ENCODE measurements around the gene POMT2.
A peak's percentile ranks its signal among the peaks of the same experiment; 100 is the strongest.

POMT2 gene

GRCh38 chr14:77248666-77249065, 72.0 kb downstream of the POMT2 start:
- Histone ChIP-seq H3K4me3 (ENCODE audit: low read depth, low read length) (no peak overlapping the region), H3K36me3 (replicated peaks) (no peaks in the 10 kb centered on the region), H3K27ac (no peak overlapping the region), H3K27me3 (replicated peaks) (no peaks in the 10 kb centered on the region)
- no peak for TF ChIP-seq CTCF (IDR thresholded peaks at IDR 0.05; ENCODE audit: low read depth, low read length, missing control alignments)
- DNase-seq: no peak
- in situ Hi-C loops (cut with HindIII; ENCODE audit: low pct_ligation_motif_present, low sequenced_read_pairs): no loop called here

- H3K36me3 ChIP-seq (replicated peaks): no peaks in the 10 kb centered on the region
- no peak overlapping the region for H3K27ac ChIP-seq
- no peak overlapping the region for H3K4me3 ChIP-seq (ENCODE audit: low read depth, low read length)
- no peak for DNase-seq
- in situ Hi-C loops (cut with HindIII; ENCODE audit: low pct_ligation_motif_present, low sequenced_read_pairs): no loop called here
- no peak for TF ChIP-seq CTCF (IDR thresholded peaks at IDR 0.05; ENCODE audit: low read depth, low read length, missing control alignments)
- H3K27me3 ChIP-seq (replicated peaks): no peaks in the 10 kb centered on the region
Measured at GRCh38 chr14:77246784-77247183, 73.9 kb downstream of the POMT2 start.

GRCh38 chr14:77245820-77246219, 74.9 kb downstream of the POMT2 start:
- H3K4me3 ChIP-seq (ENCODE audit: low read depth, low read length): no peak overlapping the region
- no peak overlapping the region for H3K27ac ChIP-seq
- in situ Hi-C loops (cut with HindIII; ENCODE audit: low pct_ligation_motif_present, low sequenced_read_pairs): no loop called here
- DNase-seq: no peak
- no peaks in the 10 kb centered on the region for H3K27me3 ChIP-seq (replicated peaks)
- no peaks in the 10 kb centered on the region for H3K36me3 ChIP-seq (replicated peaks)
- peak; percentile 8 for TF ChIP-seq CTCF (IDR thresholded peaks at IDR 0.05; ENCODE audit: low read depth, low read length, missing control alignments)

GRCh38 chr14:77243853-77244252, 76.8 kb downstream of the POMT2 start:
- H3K4me3 ChIP-seq (ENCODE audit: low read depth, low read length): no peak overlapping the region
- H3K27ac ChIP-seq: no peak overlapping the region
- in situ Hi-C loops (cut with HindIII; ENCODE audit: low pct_ligation_motif_present, low sequenced_read_pairs): no loop called here
- no peaks in the 10 kb centered on the region for H3K27me3 ChIP-seq (replicated peaks)
- DNase-seq: no peak
- H3K36me3 ChIP-seq (replicated peaks): no peaks in the 10 kb centered on the region
- no peak for TF ChIP-seq CTCF (IDR thresholded peaks at IDR 0.05; ENCODE audit: low read depth, low read length, missing control alignments)

GRCh38 chr14:77242752-77243151, 77.9 kb downstream of the POMT2 start:
- in situ Hi-C loops (cut with HindIII; ENCODE audit: low pct_ligation_motif_present, low sequenced_read_pairs): no loop called here
- H3K4me3 ChIP-seq (ENCODE audit: low read depth, low read length): no peak overlapping the region
- DNase-seq: no peak
- H3K36me3 ChIP-seq (replicated peaks): no peaks in the 10 kb centered on the region
- H3K27ac ChIP-seq: no peak overlapping the region
- no peaks in the 10 kb centered on the region for H3K27me3 ChIP-seq (replicated peaks)
- TF ChIP-seq CTCF (IDR thresholded peaks at IDR 0.05; ENCODE audit: low read depth, low read length, missing control alignments): no peak

- no peak for TF ChIP-seq CTCF (IDR thresholded peaks at IDR 0.05; ENCODE audit: low read depth, low read length, missing control alignments)
Measured at GRCh38 chr14:77241955-77242354, 78.7 kb downstream of the POMT2 start.

More at GRCh38 chr14:77241955-77242354, 78.7 kb downstream of the POMT2 start:
- in situ Hi-C loops (cut with HindIII; ENCODE audit: low pct_ligation_motif_present, low sequenced_read_pairs): no loop called here
- no peaks in the 10 kb centered on the region for H3K27me3 ChIP-seq (replicated peaks)
- no peak for DNase-seq
- H3K4me3 ChIP-seq (ENCODE audit: low read depth, low read length): no peak overlapping the region
- no peak overlapping the region for H3K27ac ChIP-seq
- H3K36me3 ChIP-seq (replicated peaks): no peaks in the 10 kb centered on the region
